22Rv1 (cell line): ENCODE data around the gene PDCD5.

Experiments
- H3K27ac ChIP-seq: fragments of 450-650 bp; 2 replicates; pipeline ENCODE4 v1.5.1; 2017
- ZFX ChIP-seq: fragments of 450-650 bp; IDR thresholded peaks from 2 replicates; pipeline ENCODE4 v1.6.1; 2017; ENCODE audit warnings: antibody characterized with exemption, borderline replicate concordance
- TF ChIP-seq, protein P1 (sequence below): fragments of 450-650 bp; IDR thresholded peaks from 2 replicates; pipeline ENCODE4 v1.5.1; 2017; ENCODE audit warnings: mild to moderate bottlenecking

The PDCD5 gene

DNA sequence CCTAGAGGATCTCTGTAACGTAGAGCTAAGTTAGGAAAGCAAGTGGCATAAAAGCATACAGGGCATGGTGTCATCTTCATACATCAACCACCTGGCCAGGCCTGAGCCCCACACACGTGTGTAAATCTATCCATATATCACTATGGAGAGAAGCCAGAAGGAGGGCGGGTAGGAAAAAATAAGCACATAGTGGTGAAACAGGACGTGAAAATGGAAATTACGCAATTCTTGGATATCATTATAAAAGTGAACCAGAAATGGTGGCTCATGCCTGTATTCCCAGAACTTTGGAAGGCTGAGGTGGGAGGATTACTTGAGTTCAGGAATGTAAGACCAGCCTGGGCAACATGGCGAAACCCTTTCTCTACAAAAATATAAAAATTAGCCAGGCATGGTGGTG, 43.4 kb downstream of the PDCD5 start:
- no peak for TF ChIP-seq ZFX
- TF ChIP-seq, protein P1, sequence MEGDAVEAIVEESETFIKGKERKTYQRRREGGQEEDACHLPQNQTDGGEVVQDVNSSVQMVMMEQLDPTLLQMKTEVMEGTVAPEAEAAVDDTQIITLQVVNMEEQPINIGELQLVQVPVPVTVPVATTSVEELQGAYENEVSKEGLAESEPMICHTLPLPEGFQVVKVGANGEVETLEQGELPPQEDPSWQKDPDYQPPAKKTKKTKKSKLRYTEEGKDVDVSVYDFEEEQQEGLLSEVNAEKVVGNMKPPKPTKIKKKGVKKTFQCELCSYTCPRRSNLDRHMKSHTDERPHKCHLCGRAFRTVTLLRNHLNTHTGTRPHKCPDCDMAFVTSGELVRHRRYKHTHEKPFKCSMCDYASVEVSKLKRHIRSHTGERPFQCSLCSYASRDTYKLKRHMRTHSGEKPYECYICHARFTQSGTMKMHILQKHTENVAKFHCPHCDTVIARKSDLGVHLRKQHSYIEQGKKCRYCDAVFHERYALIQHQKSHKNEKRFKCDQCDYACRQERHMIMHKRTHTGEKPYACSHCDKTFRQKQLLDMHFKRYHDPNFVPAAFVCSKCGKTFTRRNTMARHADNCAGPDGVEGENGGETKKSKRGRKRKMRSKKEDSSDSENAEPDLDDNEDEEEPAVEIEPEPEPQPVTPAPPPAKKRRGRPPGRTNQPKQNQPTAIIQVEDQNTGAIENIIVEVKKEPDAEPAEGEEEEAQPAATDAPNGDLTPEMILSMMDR: no peak

DNA sequence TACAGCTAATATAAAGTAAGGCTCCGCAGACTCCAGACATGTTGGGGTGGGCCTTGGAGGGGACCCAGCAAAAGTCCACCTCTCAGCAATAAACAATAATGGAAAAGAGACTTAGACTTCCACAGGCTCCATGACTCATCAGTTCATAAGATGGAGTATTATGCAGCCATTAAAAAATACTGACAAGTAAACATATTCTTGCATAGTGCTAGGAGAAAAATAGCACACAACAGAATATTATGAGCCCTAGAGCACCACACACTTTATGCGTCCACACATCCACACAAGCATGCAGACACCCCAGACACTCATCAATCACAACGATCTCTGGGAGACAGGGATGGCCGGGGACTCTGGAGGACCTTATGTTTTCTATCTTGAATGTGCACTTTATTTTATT, 46.0 kb downstream of the PDCD5 start:
- TF ChIP-seq, protein P1: no peak
- no peak for TF ChIP-seq ZFX
- no peak overlapping the region for H3K27ac ChIP-seq

More for the DNA sequence above, 43.4 kb downstream of the PDCD5 start:
- H3K27ac ChIP-seq: no peak overlapping the region

DNA sequence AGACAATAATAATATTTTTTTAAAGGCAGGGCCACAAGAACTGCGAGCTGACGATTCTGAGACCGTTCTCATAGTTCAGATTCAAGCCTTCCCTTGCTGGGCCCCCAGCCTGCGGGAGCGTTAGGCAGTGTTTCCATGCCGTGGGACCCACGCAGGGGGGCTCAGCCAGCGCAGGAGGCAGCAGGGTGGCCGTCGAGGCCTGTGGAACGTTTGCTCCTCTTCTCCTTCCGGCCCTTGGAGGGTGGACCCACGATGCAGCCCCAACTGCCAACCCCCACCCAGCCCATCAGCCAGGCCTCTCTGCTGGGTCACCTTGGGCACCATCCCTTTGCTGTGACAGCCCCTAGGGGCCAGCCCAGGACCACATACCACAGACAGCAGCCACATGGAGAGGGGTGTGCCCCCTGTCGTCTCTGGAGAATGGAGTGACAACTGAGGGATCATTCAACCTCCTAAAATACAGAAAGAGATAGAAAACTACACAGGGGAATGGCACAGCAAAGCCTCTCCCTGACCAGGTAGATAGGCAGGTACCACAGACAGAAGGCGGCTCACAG, 46.8 kb downstream of the PDCD5 start:
- H3K27ac ChIP-seq: no peak overlapping the region
- no peak for TF ChIP-seq ZFX
- TF ChIP-seq, protein P1: no peak

DNA sequence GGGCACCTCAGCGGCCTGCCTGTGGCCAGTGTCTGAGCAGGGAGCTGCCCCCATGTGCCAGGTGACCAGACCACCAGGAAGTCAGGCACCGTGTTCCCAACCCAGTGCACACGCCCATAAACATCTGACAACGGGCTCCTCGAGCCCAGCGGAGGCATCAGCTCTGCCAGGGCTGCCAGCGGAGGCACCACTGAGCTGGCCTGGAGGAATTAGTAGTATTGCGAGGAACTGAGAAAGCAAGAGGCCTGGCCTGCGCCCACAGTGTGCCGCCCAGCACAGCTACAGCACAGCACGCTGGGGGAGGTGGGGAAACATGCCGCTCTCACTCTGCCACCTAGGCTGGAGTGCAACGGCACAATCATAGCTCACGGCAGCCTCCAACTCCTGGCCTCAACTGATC, 49.3 kb downstream of the PDCD5 start:
- H3K27ac ChIP-seq: no peak overlapping the region
- TF ChIP-seq, protein P1: peak; percentile 18
- no peak for TF ChIP-seq ZFX

DNA sequence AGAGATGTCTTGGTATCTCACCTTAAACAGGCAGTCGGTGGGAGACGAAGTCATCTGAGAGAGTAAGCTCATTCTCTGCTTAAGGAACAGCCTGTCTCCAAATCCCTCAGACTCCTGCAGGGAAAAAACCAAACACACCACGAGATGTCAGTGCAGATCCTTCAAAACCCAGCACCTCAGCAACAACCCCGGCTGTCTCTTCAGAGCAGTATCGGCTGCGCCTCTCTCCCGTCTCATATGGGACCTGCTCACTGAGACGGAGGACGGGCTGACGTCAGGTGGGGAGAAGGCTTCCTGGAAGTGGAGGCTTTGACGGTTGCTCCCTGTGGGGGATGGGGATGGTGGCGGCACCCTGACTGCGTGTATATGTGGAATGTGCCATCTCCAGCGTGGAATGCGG, 50.4 kb downstream of the PDCD5 start:
- no peak for TF ChIP-seq ZFX

More for the DNA sequence above, 50.4 kb downstream of the PDCD5 start:
- no peak overlapping the region for H3K27ac ChIP-seq
